Activated T-helper 1 cell treated with anti-CD3 and anti-CD28 coated beads, Interleukin-2, amount 50 U/mL, for 16 hours (primary cell): Measurements from ENCODE around the gene ZBTB20.

Experiments
- DNase-seq, 2 donors: peaks; one replicate each; pipeline ENCODE4 v3.0.0-alpha.2; 2020; ENCODE audit warnings: low read depth in 1 of 2, low spot score in 1 of 2

Gene ZBTB20

DNA sequence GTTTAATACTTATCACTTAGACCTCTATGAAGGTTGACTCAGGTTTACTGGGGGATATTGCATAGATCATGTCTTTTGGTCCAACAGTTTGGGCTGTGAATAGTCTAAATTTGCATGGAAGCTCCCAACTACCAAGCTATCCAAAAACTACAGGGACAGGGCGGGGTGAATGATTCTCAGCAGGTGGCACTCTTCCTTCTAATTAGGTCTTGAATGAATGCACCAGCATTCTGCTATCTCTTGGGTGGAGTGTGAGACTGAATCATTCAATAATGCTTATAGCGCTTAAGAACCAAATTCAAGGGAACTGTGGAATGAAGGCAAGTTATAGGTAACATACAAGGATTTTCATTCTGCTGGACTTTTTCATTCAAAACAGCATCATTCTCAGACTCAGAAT is 507.0 kb downstream of the ZBTB20 start:
- no peak for DNase-seq

- no peak for DNase-seq
Measured at GRCh38 chr3:114639171-114639570, 507.9 kb downstream of the ZBTB20 start.

GRCh38 chr3:114635878-114636277 is 511.2 kb downstream of the ZBTB20 start:
- no peak for DNase-seq

DNA sequence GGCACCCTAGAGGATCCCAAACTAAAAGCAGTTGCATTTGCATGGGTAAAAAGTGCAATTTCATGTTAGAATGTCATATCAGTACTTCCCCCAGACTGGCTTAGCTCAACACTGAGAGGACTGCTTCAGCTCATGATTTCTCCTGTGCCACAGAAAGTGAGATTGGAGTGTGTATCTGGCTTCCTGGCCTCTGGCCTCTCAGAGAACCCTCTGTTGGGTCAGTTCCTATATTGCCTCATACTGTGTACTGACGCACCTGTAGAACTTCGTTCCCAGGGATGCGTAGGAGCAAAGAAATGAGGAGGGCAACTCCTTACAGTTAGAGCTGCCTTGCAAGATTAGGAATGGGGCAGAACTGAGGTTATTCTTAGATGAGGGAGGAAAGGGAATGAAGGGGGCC is 512.5 kb downstream of the ZBTB20 start:
- DNase-seq: no peak

- no peak for DNase-seq
Measured at GRCh38 chr3:114632757-114633424, 514.2 kb downstream of the ZBTB20 start.

DNA sequence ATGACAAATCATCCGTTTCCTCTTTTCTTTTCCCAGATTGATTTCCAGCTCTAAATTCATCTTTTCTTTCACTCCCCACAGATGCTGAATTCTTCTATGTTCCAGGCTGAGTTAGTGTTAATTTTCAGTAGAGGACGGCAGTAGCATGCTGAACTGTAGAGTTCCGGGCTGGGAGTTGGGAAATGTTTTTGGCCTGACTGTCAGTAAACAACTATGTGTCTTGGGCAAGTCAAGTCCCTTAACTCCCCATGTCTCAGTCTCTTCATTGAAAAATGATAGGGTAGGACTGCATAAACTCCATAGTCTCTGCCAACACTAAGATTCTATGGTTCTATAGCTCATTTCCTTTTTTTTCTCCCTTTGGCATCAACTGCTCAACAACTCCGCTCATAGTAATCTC is 519.3 kb downstream of the ZBTB20 start:
- DNase-seq: no peak

GRCh38 chr3:114626751-114627150 is 520.3 kb downstream of the ZBTB20 start:
- no peak for DNase-seq

DNA sequence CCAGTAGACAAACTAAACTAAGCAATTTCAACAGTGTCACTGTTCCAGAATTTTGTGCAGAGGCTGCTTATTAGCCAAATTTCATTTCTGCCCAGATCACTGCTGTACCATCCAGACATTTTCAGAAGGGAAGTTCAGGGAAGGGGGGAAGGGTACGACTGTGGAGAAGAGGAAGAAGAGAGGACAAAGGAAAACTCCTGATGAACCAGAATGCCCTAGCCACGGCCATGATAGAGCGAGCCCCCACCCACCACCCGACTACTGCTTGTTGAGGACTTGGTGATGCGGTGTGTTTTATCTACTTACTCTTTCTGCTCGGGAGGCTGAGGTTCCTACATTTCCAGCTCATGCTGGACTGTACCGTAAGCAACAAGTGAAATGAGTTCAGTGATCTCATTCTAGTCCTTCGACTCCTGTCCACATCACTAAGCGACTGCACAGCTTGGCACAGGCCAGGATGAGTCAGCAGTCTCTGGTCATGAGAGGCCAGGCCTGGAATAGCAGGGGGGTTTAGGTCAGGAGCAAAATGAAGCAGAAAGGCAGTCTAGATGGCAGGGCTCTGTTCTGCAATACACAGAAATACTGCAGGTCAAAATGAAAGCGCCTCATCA is 522.4 kb downstream of the ZBTB20 start:
- DNase-seq: no peak

DNA sequence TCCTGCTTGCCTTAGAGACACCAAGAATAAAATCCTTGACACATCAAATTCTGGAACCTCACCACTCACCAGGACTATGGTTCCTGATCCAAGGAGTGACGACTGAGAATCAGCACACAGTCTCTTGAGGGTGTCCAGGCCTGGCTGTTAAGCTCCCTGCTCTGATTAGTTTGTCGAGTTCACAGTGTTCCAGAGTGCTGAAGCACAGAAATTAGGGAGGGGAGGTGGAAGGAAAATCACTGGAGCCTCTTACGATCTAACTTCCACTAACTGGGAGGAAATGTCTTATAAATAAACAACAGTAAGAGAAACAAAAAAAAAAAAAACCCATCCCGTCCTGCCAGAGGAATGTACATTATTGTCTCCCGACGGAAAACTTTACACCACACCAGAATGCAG is 523.0 kb downstream of the ZBTB20 start:
- DNase-seq: no peak

- no peak for DNase-seq
Measured at GRCh38 chr3:114623420-114624046, 523.6 kb downstream of the ZBTB20 start.

GRCh38 chr3:114622001-114622400 is 525.1 kb downstream of the ZBTB20 start:
- DNase-seq: no peak

- no peak for DNase-seq
Measured at GRCh38 chr3:114619771-114620170, 527.3 kb downstream of the ZBTB20 start.

GRCh38 chr3:114615523-114616085 is 531.5 kb downstream of the ZBTB20 start:
- no peak for DNase-seq

DNA sequence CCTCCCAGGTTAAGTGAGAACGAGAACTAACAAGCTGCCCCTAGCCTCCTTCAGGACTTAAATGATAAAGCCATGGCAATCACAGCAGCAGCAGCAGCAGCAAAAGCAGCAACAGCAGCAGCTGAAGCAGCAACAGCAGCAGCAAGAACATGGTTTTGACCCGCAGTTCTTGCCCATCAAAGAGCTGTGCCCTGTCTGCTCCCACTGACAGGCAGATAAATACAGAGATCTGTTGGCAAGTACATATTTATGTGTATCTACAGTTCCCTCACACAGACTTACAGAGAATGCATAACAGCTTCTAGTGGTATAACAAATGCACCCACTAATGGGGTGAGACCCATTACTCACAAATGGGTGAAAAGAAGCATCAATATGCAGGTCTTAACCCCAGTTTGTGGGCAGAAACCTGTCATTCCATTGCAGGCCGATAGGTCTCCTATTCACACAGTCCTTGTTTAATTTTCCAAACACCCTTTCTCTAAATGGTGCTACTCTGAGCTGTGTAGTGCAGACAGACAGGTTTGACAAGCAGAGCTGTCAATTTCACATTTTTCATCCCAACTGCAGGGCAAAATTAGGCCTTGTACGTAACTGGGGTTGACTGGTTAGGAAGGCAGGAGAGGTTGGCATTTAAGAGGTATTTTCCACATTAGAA is 537.0 kb downstream of the ZBTB20 start:
- no peak for DNase-seq

DNA sequence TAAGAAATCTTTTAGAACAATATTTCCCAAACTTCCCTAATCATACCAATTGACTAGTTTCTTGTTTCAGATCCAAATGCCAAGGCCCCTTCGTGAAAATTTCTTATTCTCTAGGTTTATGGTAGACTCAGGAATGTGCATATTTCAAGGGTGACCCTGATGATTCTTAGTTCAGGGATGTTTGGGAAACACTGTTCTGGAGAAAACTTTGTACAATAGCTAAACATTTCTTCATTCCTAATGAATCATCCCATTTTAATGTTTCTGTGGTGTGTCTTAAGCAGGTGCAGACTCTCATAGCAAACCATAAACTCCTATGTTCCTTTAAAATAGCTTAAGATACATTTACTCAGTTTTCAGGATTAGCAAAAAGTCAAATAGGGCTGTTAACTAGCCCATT is 538.8 kb downstream of the ZBTB20 start:
- no peak for DNase-seq

DNA sequence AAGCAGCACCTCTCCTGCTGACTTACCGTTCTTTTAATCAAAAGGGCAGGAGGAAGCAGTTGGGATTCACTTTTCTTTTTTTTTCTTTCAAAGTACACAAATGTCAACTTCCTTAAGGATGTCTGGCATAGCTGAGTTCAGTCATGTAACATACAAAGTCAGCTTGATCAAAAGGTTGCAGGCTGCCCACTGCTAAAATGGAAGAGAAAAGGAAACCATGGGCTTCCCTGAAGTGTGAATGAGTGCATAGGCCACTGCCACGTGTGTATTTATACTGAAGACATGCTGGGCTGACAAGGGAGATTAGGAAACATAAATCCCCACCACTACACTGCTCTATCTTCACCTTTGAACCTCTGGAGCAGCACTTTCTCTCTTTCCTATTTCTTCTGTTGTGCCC is 540.8 kb downstream of the ZBTB20 start:
- DNase-seq: no peak

GRCh38 chr3:114600571-114600970 is 546.5 kb downstream of the ZBTB20 start:
- no peak for DNase-seq

DNA sequence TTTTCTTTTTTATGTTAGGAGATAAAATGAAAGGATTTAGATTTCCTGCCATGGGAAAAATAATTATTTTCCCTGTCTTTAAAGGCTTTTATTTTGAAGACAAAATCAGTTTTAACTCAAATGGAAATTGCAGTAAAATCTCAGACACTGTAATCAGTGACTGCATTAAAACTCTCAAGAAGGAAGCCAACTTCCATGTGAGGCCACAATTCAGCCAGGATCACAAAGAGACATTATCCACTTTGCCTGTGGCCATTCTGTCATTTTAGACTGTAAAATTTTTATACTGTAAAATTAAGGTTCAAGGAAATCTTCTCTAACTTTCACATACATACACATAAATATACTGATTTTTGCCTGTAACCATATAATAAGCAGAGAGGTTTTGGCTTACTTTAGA is 549.2 kb downstream of the ZBTB20 start:
- DNase-seq: no peak

DNA sequence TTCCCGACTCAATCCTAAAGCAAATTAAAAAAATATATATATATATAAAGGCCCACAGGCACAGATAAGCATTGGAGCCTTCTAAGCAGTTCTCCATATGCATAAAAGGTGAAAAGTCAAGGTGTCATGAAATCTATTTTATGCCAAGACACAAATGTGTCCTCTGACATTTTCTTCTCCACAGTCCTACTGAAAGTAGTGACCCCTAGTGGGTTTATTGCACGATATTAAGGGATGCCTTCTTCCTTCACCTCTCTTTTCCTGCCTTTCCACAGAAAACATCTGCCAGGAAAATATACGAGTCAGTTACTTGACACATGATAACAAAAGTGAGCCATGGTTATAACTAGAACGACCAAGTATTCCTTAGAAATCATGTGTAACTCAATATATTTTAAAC is 550.1 kb downstream of the ZBTB20 start:
- no peak for DNase-seq

DNA sequence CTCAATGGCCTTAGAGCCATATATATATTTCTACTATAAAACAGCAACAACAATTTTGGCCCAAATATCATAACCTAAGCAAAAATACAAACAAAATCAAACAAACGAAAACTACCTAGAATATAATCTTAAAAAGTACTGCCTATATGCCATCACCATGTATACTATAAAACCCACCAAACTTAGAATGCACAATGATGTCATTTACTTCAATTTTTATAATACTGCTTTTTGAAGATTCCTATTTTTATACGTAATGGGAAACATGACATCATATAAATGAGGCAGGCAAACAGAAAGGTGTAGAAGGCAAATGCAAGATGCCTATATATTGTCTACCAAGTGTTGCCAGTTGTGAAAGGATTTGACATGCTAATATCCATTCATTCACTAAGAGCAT is 550.9 kb downstream of the ZBTB20 start:
- no peak for DNase-seq

GRCh38 chr3:114595522-114596028 is 551.5 kb downstream of the ZBTB20 start:
- no peak for DNase-seq
